HEK293 (cell line): ENCODE data around the gene CA5B.
A peak's percentile ranks its signal among the peaks of the same experiment; 100 is the strongest.
"Not testable (repeated sequence)": the region's sequence is repeated elsewhere in the genome, so short reads cannot be mapped to it uniquely, and the experiment has no call there.

Source experiments
- CTCF ChIA-PET: fragments of 350-600 bp; formaldehyde crosslinking; extraction: SDS; loops from one replicate; lab custom pipeline; 2021; ENCODE audit warnings: antibody characterized with exemption; lab: Yijun Ruan, JAX
- POLR2A ChIA-PET: fragments of 300-600 bp; formaldehyde crosslinking; extraction: SDS; loops from one replicate; lab custom pipeline; 2020; ENCODE audit warnings: antibody characterized with exemption, inconsistent platforms; lab: Yijun Ruan, JAX
- H3K27ac ChIP-seq: fragments of 200-500 bp; sonication (Bioruptor generic); 2 replicates; pipeline ENCODE4 v1.5.1; 2014; ENCODE audit warnings: low read depth, low read length, control low read depth, inconsistent platforms; ENCODE audit errors: extremely low read depth
- H3K36me3 ChIP-seq, 2 experiments: fragments of 200-500 bp in 1 of 2; sonication (Bioruptor generic) in 1 of 2; 1 replicate in 1 of 2; 2 replicates in 1 of 2; pipeline ENCODE4 v1.5.1; 2014 to 2017; ENCODE audit warnings: inconsistent platforms in 2 of 2, low read length in 2 of 2; ENCODE audit not compliant: control insufficient read depth in 2 of 2, insufficient read depth in 1 of 2
- H3K4me1 ChIP-seq: fragments of 200-500 bp; sonication (Bioruptor generic); 2 replicates; pipeline ENCODE4 v1.5.1; 2014; ENCODE audit warnings: mild to moderate bottlenecking, low read length, inconsistent platforms; ENCODE audit not compliant: control insufficient read depth, insufficient read depth
- H3K4me3 ChIP-seq: 2 replicates; pipeline ENCODE4 v1.5.1; 2011; ENCODE audit warnings: low read depth, mild to moderate bottlenecking, control low read depth, low read length, moderate library complexity
- H3K9me3 ChIP-seq: fragments of 200-500 bp; sonication (Bioruptor generic); 2 replicates; pipeline ENCODE4 v1.5.1; 2014; ENCODE audit warnings: low read depth, low read length, inconsistent platforms; ENCODE audit not compliant: control insufficient read depth, insufficient read depth
- MYNN ChIP-seq: fragments of 450-650 bp; formaldehyde crosslinking; IDR thresholded peaks from 2 replicates; pipeline ENCODE4 v1.5.1; 2016; ENCODE audit warnings: missing biosample characterization, missing genetic modification characterization, borderline replicate concordance
- PRDM10 ChIP-seq: fragments of 450-650 bp; formaldehyde crosslinking; IDR thresholded peaks from 2 replicates; pipeline ENCODE4 v1.5.1; 2016; ENCODE audit warnings: missing biosample characterization, missing genetic modification characterization
- PRDM6 ChIP-seq: fragments of 450-650 bp; formaldehyde crosslinking; IDR thresholded peaks from 2 replicates; pipeline ENCODE4 v1.5.1; 2017; ENCODE audit warnings: missing biosample characterization, missing genetic modification characterization
- ZBTB20 ChIP-seq: fragments of 450-650 bp; formaldehyde crosslinking; IDR thresholded peaks from 2 replicates; pipeline ENCODE4 v1.5.1; 2016; ENCODE audit warnings: missing biosample characterization, missing genetic modification characterization
- ZNF133 ChIP-seq: fragments of 450-650 bp; formaldehyde crosslinking; IDR thresholded peaks from 2 replicates; pipeline ENCODE4 v1.5.1; 2016; ENCODE audit warnings: missing biosample characterization, missing genetic modification characterization
- ZNF202 ChIP-seq: fragments of 450-650 bp; formaldehyde crosslinking; IDR thresholded peaks from 2 replicates; pipeline ENCODE4 v1.5.1; 2016; ENCODE audit warnings: missing biosample characterization, missing genetic modification characterization, borderline replicate concordance
- ZNF221 ChIP-seq: fragments of 450-650 bp; formaldehyde crosslinking; IDR thresholded peaks from 2 replicates; pipeline ENCODE4 v1.5.1; 2017; ENCODE audit warnings: missing biosample characterization, missing genetic modification characterization, borderline replicate concordance
- ZNF292 ChIP-seq: fragments of 450-650 bp; formaldehyde crosslinking; IDR thresholded peaks from 2 replicates; pipeline ENCODE4 v1.5.1; 2016; ENCODE audit warnings: low read depth, missing biosample characterization, missing genetic modification characterization, borderline replicate concordance
- ZNF324 ChIP-seq: fragments of 450-650 bp; formaldehyde crosslinking; IDR thresholded peaks from 2 replicates; pipeline ENCODE4 v1.5.1; 2016; ENCODE audit warnings: missing biosample characterization, missing genetic modification characterization
- ZNF341 ChIP-seq: fragments of 450-650 bp; formaldehyde crosslinking; IDR thresholded peaks from 2 replicates; pipeline ENCODE4; 2016; ENCODE audit warnings: low read depth, missing biosample characterization, missing genetic modification characterization
- ZNF354C ChIP-seq: fragments of 450-650 bp; formaldehyde crosslinking; IDR thresholded peaks from 2 replicates; pipeline ENCODE4 v1.5.1; 2016; ENCODE audit warnings: missing biosample characterization, missing genetic modification characterization, low read depth, borderline replicate concordance
- ZNF366 ChIP-seq: fragments of 450-650 bp; formaldehyde crosslinking; conservative IDR thresholded peaks from 2 replicates; pipeline ENCODE4 v1.5.1; 2016; ENCODE audit warnings: missing biosample characterization, missing genetic modification characterization
- ZNF37A ChIP-seq: fragments of 450-650 bp; IDR thresholded peaks from 2 replicates; pipeline ENCODE4 v1.5.1; 2018; ENCODE audit warnings: missing biosample characterization, missing genetic modification characterization
- ZNF391 ChIP-seq: fragments of 450-650 bp; formaldehyde crosslinking; IDR thresholded peaks from 2 replicates; pipeline ENCODE4 v1.5.1; 2016; ENCODE audit warnings: low read depth, missing biosample characterization, missing genetic modification characterization, borderline replicate concordance
- ZNF768 ChIP-seq: fragments of 450-650 bp; formaldehyde crosslinking; IDR thresholded peaks from 2 replicates; pipeline ENCODE4 v1.5.1; 2018; ENCODE audit warnings: missing biosample characterization, mild to moderate bottlenecking, missing genetic modification characterization
- ZNF785 ChIP-seq: fragments of 450-650 bp; formaldehyde crosslinking; IDR thresholded peaks from 2 replicates; pipeline ENCODE4 v1.5.1; 2016; ENCODE audit warnings: missing biosample characterization, missing genetic modification characterization
- ZNF830 ChIP-seq: fragments of 450-650 bp; IDR thresholded peaks from 2 replicates; pipeline ENCODE4 v1.5.0; 2018; ENCODE audit warnings: missing biosample characterization, missing genetic modification characterization, low read depth, mild to moderate bottlenecking, moderate library complexity

CA5B gene

GRCh38 chrX:15745179-15745578 is 7.1 kb downstream of the CA5B start:
- Histone ChIP-seq H3K4me3 (no peak overlapping the region), H3K36me3 (no peaks in the 10 kb centered on the region; a peak in 1 of 3 replicates), H3K4me1 (peaks cover 4% of the 10 kb centered on the region; the same call in 1 of the 2 replicates), H3K27ac (no peak overlapping the region), H3K9me3 (no peaks in the 10 kb centered on the region)
- TF ChIP-seq PRDM6 (tag by site-specific recombination) (peak; percentile 59), ZNF341 (tag by site-specific recombination) (no peak), PRDM10 (tag by site-specific recombination) (peak; percentile 20; the same call in 1 of the 2 replicates)
- CTCF ChIA-PET = interaction anchor here (0.6 kb wide), 1 partner anchor 398 kb away, joined by 3 read pairs; no protein-coding TSS in a partner anchor
- POLR2A ChIA-PET = no interaction called here

GRCh38 chrX:15746651-15747050 is 8.6 kb downstream of the CA5B start:
- H3K9me3 ChIP-seq, H3K36me3 ChIP-seq, CTCF ChIA-PET, H3K27ac ChIP-seq, H3K4me3 ChIP-seq: not testable (repeated sequence)
- peaks cover 19% of the 10 kb centered on the region for H3K4me1 ChIP-seq
- POLR2A ChIA-PET = interaction anchor here (2.0 kb wide), 1 partner anchor 8 kb away, joined by 10 read pairs; the partner anchor contains the start of gene CA5B

- peaks cover 22% of the 10 kb centered on the region for H3K4me1 ChIP-seq
- ChIA-PET CTCF (interaction anchor here (0.6 kb wide), 1 partner anchor 924 kb away, joined by 3 read pairs; no protein-coding TSS in a partner anchor), POLR2A (interaction anchor here (0.6 to 2.0 kb wide), 3 partner anchors 8 to 23 kb away, joined by 5 to 10 read pairs (median 6); partner anchors contain the start of gene CA5B)
- TF ChIP-seq MYNN (tag by site-specific recombination) (no peak), ZNF366 (tag by site-specific recombination) (no peak), ZNF391 (no peak), ZNF292 (tag by site-specific recombination) (no peak), ZNF324 (tag by site-specific recombination) (no peak), ZNF202 (no peak), ZNF37A (tag by site-specific recombination) (no peak), ZNF830 (tag by site-specific recombination) (no peak)
- H3K9me3 ChIP-seq = no peaks in the 10 kb centered on the region
- H3K27ac ChIP-seq = no peak overlapping the region
- no peaks in the 10 kb centered on the region; a peak in 1 of 3 replicates for H3K36me3 ChIP-seq
- no peak overlapping the region for H3K4me3 ChIP-seq
Observed at GRCh38 chrX:15747626-15748173, 9.6 kb downstream of the CA5B start.

- Histone ChIP-seq H3K4me1 (peaks cover 22% of the 10 kb centered on the region), H3K4me3 (no peak overlapping the region), H3K36me3 (no peaks in the 10 kb centered on the region), H3K9me3 (no peaks in the 10 kb centered on the region), H3K27ac (no peak overlapping the region)
- ChIA-PET CTCF (interaction anchor here (0.5 to 0.7 kb wide), 3 partner anchors 11 to 375 kb away, joined by 3 to 4 read pairs (median 3); partner anchors contain the start of gene GRPR), POLR2A (interaction anchor here (1.1 to 2.0 kb wide), 2 partner anchors 9 to 11 kb away, joined by 6 to 10 read pairs; partner anchors contain the start of gene CA5B)
- TF ChIP-seq ZNF354C (tag by site-specific recombination) (no peak), ZNF133 (tag by site-specific recombination) (no peak), ZNF202 (no peak), ZNF768 (tag by site-specific recombination) (no peak), ZBTB20 (no peak), ZNF221 (no peak), ZNF785 (tag by site-specific recombination) (no peak)
Observed at GRCh38 chrX:15748841-15749240, 10.8 kb downstream of the CA5B start.
